ENCODE measurements around the gene PPM1A. TPM values are rescaled to one million over a fixed set of nuclear protein-coding genes. Genes with fewer than 3 reads are reported as not detected.
A peak's percentile ranks its signal among the peaks of the same experiment; 100 is the strongest.

PPM1A gene
- total RNA-seq, 1 experiment from 2014 or later: 41.7 TPM

DNA sequence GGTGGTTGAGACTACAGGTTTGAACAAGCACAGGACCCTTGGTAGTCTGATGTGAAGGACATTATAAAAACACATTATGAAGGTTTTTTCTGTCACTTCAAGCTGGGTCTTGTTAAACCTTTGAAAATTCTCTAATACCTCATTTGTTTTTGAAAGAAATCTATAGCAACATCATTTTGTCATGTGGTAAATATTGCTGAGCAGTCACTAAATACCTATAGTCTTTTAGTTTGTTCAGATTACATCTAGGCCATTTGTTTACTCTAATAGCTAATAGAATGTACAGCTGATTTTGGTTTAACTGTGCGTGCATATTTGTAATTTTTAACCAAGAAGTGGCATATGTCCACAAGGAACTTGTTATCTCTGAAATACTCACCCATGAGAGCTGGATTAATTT lies 2.9 kb downstream of the PPM1A start:
- H3K27ac ChIP-seq (ENCODE audit: insufficient read length, low read depth, low read length): no peak overlapping the region
- H3T11ph ChIP-seq (ENCODE audit: low read length): no peak overlapping the region
- H3K27me3 Mint-ChIP-seq (ENCODE audit: low read depth): no peaks in the 10 kb centered on the region
- H2BK15ac ChIP-seq (ENCODE audit: low read depth, low read length): no peak overlapping the region
- no peak overlapping the region for H3K4ac ChIP-seq (ENCODE audit: low read depth, low read length)
- peaks cover 52 to 53% of the 10 kb centered on the region in 2 experiments for H3K4me1 Mint-ChIP-seq
- no peak overlapping the region for H3K4me2 ChIP-seq (ENCODE audit: insufficient read depth, insufficient read length, low read length)
- H3K27ac Mint-ChIP-seq: peak overlapping the region; percentile 19 to 86 (median 77); a peak in 3 of 7 replicates
- no peaks in the 10 kb centered on the region for H4K20me1 ChIP-seq (ENCODE audit: control insufficient read depth, insufficient read depth, insufficient read length)
- no peak overlapping the region for H3K9ac ChIP-seq (ENCODE audit: extremely low read depth, insufficient read length, low read length)
- no peak overlapping the region for H4K91ac ChIP-seq (ENCODE audit: insufficient read length, low read depth, low read length)
- no CpG with 5 or more reads among the region's 1 CpG for WGBS (ENCODE audit: extremely low coverage, insufficient read length, low lambda C conversion rate)
- H4K5ac ChIP-seq (ENCODE audit: insufficient read length, low read depth, low read length): no peak overlapping the region
- no peak overlapping the region for H2BK20ac ChIP-seq (ENCODE audit: low read depth, low read length, poor library complexity, severe bottlenecking)
- peaks cover 12% of the 10 kb centered on the region for H3K23me2 ChIP-seq (ENCODE audit: insufficient read length, low read depth, low read length, poor library complexity, severe bottlenecking)
- H2BK12ac ChIP-seq (ENCODE audit: insufficient read length, low read depth, low read length): no peak overlapping the region
- H3K79me2 ChIP-seq (ENCODE audit: insufficient read depth, low read length): peaks cover 34% of the 10 kb centered on the region; the same call in 1 of the 2 replicates
- peaks cover 1 to 3% of the 10 kb centered on the region in 2 experiments; a peak in 3 of 5 replicates for H3K9me3 Mint-ChIP-seq
- TF ChIP-seq, protein P1, sequence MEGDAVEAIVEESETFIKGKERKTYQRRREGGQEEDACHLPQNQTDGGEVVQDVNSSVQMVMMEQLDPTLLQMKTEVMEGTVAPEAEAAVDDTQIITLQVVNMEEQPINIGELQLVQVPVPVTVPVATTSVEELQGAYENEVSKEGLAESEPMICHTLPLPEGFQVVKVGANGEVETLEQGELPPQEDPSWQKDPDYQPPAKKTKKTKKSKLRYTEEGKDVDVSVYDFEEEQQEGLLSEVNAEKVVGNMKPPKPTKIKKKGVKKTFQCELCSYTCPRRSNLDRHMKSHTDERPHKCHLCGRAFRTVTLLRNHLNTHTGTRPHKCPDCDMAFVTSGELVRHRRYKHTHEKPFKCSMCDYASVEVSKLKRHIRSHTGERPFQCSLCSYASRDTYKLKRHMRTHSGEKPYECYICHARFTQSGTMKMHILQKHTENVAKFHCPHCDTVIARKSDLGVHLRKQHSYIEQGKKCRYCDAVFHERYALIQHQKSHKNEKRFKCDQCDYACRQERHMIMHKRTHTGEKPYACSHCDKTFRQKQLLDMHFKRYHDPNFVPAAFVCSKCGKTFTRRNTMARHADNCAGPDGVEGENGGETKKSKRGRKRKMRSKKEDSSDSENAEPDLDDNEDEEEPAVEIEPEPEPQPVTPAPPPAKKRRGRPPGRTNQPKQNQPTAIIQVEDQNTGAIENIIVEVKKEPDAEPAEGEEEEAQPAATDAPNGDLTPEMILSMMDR (conservative IDR thresholded peaks at IDR 0.05): no peak
- no peak overlapping the region for H3K18ac ChIP-seq (ENCODE audit: insufficient read length, low read depth, low read length)
- H3K4me3 Mint-ChIP-seq: peak overlapping the region; percentile 26 to 69
- H2AK5ac ChIP-seq (ENCODE audit: insufficient read length, low read length): no peak overlapping the region
- H2BK5ac ChIP-seq (ENCODE audit: insufficient read length, low read length): no peak overlapping the region
- no peak overlapping the region for H3K14ac ChIP-seq (ENCODE audit: insufficient read depth, low read length)
- H3K56ac ChIP-seq (ENCODE audit: insufficient read length, low read depth, low read length): no peak overlapping the region
- H3K36me3 Mint-ChIP-seq (ENCODE audit: insufficient read depth in 1 of 3, low read depth in 3 of 3): peaks cover 0 to 2% (median 0%) of the 10 kb centered on the region in 3 experiments; a peak in 3 of 7 replicates
- H2BK120ac ChIP-seq (ENCODE audit: low read depth, low read length, poor library complexity, severe bottlenecking): no peak overlapping the region
- no peak overlapping the region for H3K23ac ChIP-seq (ENCODE audit: insufficient read length, low read depth, low read length)
- no peak overlapping the region for H4K8ac ChIP-seq (replicated peaks; ENCODE audit: insufficient read length, low read depth, low read length)
- H2AFZ ChIP-seq (ENCODE audit: low read length): no peak overlapping the region
- no peaks in the 10 kb centered on the region for H3K79me1 ChIP-seq (ENCODE audit: insufficient read depth, low read depth, low read length, poor library complexity, severe bottlenecking)
- no peaks in the 10 kb centered on the region for H3K9me3 ChIP-seq (ENCODE audit: control insufficient read depth, low read depth, low read length)
- peaks cover 2% of the 10 kb centered on the region for H3K4me1 ChIP-seq (ENCODE audit: insufficient read depth, low read length)
- DNase-seq: no peak
- H3K27me3 ChIP-seq (ENCODE audit: insufficient read depth, low read length): no peaks in the 10 kb centered on the region

All from H9 (cell line).